Neuronal stem cell (in vitro differentiated cells): ENCODE measurements around the gene TUSC2.
A peak's percentile ranks its signal among the peaks of the same experiment; 100 is the strongest.

Experiments used
- DNase-seq: peaks from one replicate; pipeline ENCODE4 v3.0.0-alpha.2; 2013; ENCODE audit warnings: low spot score
- H2AFZ ChIP-seq: one replicate; pipeline ENCODE4 v1.6.1; 2013; ENCODE audit warnings: mild to moderate bottlenecking, low read length, inconsistent platforms
- H2AK5ac ChIP-seq: 2 replicates; pipeline ENCODE4 v1.6.1; 2013; ENCODE audit warnings: low read depth, mild to moderate bottlenecking, inconsistent platforms, low read length, moderate library complexity, mixed read lengths
- H2BK120ac ChIP-seq: 2 replicates; pipeline ENCODE4 v1.6.1; 2013; ENCODE audit warnings: low read depth, mild to moderate bottlenecking, inconsistent platforms, low read length, moderate library complexity, mixed read lengths
- H2BK12ac ChIP-seq: one replicate; pipeline ENCODE4 v1.6.1; 2013; ENCODE audit warnings: low read length, inconsistent platforms
- H2BK15ac ChIP-seq: 2 replicates; pipeline ENCODE4 v1.6.1; 2013; ENCODE audit warnings: mild to moderate bottlenecking, low read length, inconsistent platforms, mixed read lengths
- H2BK5ac ChIP-seq: one replicate; pipeline ENCODE4 v1.6.1; 2013; ENCODE audit warnings: inconsistent platforms, mild to moderate bottlenecking, low read length, moderate library complexity
- H3K14ac ChIP-seq: one replicate; pipeline ENCODE4 v1.6.1; 2013; ENCODE audit warnings: low read length, inconsistent platforms
- H3K18ac ChIP-seq: 2 replicates; pipeline ENCODE4 v1.6.1; 2013; ENCODE audit warnings: low read length, inconsistent platforms
- H3K23ac ChIP-seq: 2 replicates; pipeline ENCODE4 v1.6.1; 2013; ENCODE audit warnings: low read depth, mild to moderate bottlenecking, mixed read lengths, low read length, inconsistent platforms; ENCODE audit not compliant: poor library complexity
- H3K27ac ChIP-seq: replicated peaks from 3 replicates; pipeline ENCODE4 v1.5.1; 2013; ENCODE audit warnings: low read length, inconsistent platforms
- H3K27me3 ChIP-seq, 3 experiments: 2 replicates each; pipeline ENCODE4 v1.6.1; 2013; ENCODE audit warnings: low read length in 3 of 3, mild to moderate bottlenecking in 2 of 3, inconsistent platforms in 1 of 3, low read depth in 1 of 3, mixed read lengths in 1 of 3, moderate library complexity in 1 of 3; ENCODE audit not compliant: control insufficient read depth in 3 of 3, insufficient read depth in 3 of 3
- H3K36me3 ChIP-seq, 2 donors: replicated peaks in 1 of 2; 2 replicates each; pipeline ENCODE4 v1.6.1; 2013; ENCODE audit warnings: low read length in 2 of 2; ENCODE audit not compliant: control insufficient read depth in 2 of 2, insufficient read depth in 2 of 2
- H3K4ac ChIP-seq: 2 replicates; pipeline ENCODE4 v1.6.1; 2013; ENCODE audit warnings: inconsistent platforms, mild to moderate bottlenecking, low read length, moderate library complexity
- H3K4me1 ChIP-seq, 2 donors: 1 replicate in 1 of 2; 2 replicates in 1 of 2; pipeline ENCODE4 v1.6.1; 2013; ENCODE audit warnings: low read length in 2 of 2, low read depth in 1 of 2; ENCODE audit not compliant: control insufficient read depth in 2 of 2, insufficient read depth in 1 of 2
- H3K4me2 ChIP-seq: one replicate; pipeline ENCODE4 v1.6.1; 2013; ENCODE audit warnings: mild to moderate bottlenecking, low read length, inconsistent platforms; ENCODE audit not compliant: insufficient read depth, poor library complexity, severe bottlenecking
- H3K4me3 ChIP-seq, 2 donors: 2 replicates each; pipeline ENCODE4 v1.5.1; 2013; ENCODE audit warnings: low read length in 2 of 2, mild to moderate bottlenecking in 2 of 2, inconsistent platforms in 1 of 2, moderate library complexity in 1 of 2
- H3K79me1 ChIP-seq: one replicate; pipeline ENCODE4 v1.6.1; 2013; ENCODE audit warnings: low read depth, mild to moderate bottlenecking, inconsistent platforms, low read length, moderate library complexity
- H3K9ac ChIP-seq: one replicate; pipeline ENCODE4 v1.6.1; 2013; ENCODE audit warnings: mild to moderate bottlenecking, low read depth, low read length, inconsistent platforms; ENCODE audit not compliant: poor library complexity
- H3K9me3 ChIP-seq, 2 donors: replicated peaks in 1 of 2; 2 replicates each; pipeline versions ENCODE3 to v1.6.1; 2013; ENCODE audit warnings: low read length in 2 of 2, mild to moderate bottlenecking in 2 of 2, inconsistent platforms in 1 of 2, low read depth in 1 of 2, mixed read lengths in 1 of 2, moderate library complexity in 1 of 2; ENCODE audit not compliant: control insufficient read depth in 2 of 2, insufficient read depth in 1 of 2
- H4K8ac ChIP-seq: one replicate; pipeline ENCODE4 v1.6.1; 2013; ENCODE audit warnings: low read depth, mild to moderate bottlenecking, inconsistent platforms, low read length, moderate library complexity
- H4K91ac ChIP-seq: one replicate; pipeline ENCODE4 v1.6.1; 2013; ENCODE audit warnings: low read length, low read depth, mild to moderate bottlenecking, inconsistent platforms; ENCODE audit not compliant: poor library complexity
- WGBS, 2 donors: extraction: QIAGEN DNeasy Blood & Tissue Kit; methylation state at CpG; one replicate each; pipeline ENCODE4 v1.1.7; 2013; ENCODE audit warnings: missing lambda C conversion rate in 2 of 2, mixed read lengths in 1 of 2; ENCODE audit not compliant: insufficient read length in 2 of 2, insufficient replicate concordance in 1 of 2; ENCODE audit errors: extremely low coverage in 2 of 2; 5-methylcytosine and 5-hydroxymethylcytosine counted together

The TUSC2 gene

DNA sequence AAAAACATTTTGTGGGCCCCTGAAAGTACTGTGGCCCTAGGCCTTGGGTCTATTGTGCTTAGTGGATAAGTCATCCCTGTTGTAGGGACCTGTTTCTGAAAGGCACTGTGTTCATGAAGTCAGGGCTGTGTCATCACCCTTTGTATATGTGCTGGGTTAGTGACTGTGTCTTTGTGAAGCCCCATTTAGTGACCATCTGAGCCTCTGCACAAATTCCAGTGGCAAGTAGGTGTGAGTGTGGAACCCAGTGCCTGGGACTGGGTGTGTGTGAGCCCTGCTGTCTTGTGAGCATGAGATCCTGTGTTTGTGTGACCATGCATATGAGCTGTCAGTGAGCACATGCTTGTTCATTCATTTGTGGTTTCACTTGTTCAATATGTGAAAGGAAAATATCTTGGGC lies 23.4 kb downstream of the TUSC2 start:
- Histone ChIP-seq H2BK120ac (no peak overlapping the region), H3K14ac (no peak overlapping the region), H3K36me3 (peaks cover 2% of the 10 kb centered on the region in 2 donors), H4K91ac (no peak overlapping the region), H2BK12ac (no peak overlapping the region), H3K4me3 (no peak overlapping the region), H3K4me1 (peaks cover 8 to 12% of the 10 kb centered on the region in 2 donors), H3K18ac (no peak overlapping the region), H2BK5ac (no peak overlapping the region), H3K4ac (no peak overlapping the region), H2BK15ac (no peak overlapping the region), H4K8ac (no peak overlapping the region), H3K79me1 (no peaks in the 10 kb centered on the region), H3K23ac (no peak overlapping the region), H2AK5ac (no peak overlapping the region), H3K27me3 (no peaks in the 10 kb centered on the region), H3K9ac (no peak overlapping the region), H3K9me3 (peaks cover 0 to 7% of the 10 kb centered on the region in 2 donors), H3K27ac (no peak overlapping the region), H3K4me2 (no peak overlapping the region), H2AFZ (no peak overlapping the region)
- DNase-seq: no peak

DNA sequence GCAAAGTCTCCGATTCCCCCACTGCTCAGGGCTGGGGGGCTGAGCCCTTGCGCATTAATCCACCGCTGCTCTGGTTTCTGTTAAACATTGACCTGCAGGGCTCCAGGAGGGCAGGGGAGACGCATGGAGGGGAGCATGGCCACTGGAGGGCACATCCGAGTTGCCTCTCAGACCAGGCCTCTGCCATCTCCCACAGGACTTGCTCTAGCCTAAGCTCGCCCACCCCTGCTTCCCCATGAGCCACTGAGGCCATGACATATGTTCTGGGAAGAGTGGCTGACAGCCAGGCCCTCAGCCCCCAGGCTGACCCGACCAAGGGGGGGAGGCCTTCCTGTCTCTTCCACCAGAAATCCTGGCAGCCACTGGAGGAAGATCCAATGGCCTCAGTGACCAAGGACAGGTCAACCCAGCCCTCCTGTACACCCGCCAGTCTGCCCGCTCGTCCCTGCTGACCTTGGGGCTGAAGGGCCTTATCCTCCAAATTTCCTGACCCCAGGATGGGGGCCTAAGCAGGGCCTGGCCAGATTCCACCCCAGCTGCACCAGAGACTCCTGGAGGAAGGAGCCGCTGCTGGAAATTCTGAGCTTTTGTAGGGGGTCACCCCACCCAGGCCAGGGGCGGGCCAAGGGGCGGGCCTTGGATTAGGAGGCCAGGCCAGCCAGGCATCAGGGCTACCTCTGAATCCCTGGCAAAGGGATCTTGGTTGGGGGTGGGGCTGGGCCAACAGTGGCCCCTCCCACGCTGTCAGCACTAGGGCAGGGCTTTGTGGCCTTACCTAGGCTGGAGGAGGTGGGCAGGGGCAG lies 24.8 kb downstream of the TUSC2 start, which contains the start of gene HYAL1:
Gene HYAL1 (minus strand): TSS at position 562 of the 803 bp plus-strand sequence. CDS start 618 bp downstream, outside the sequence.
- Histone ChIP-seq H3K4me1 (peaks cover 12 to 14% of the 10 kb centered on the region in 2 donors), H2AK5ac (peak within 1 kb of the TSS; percentile 96), H3K9ac (peak within 1 kb of the TSS; percentile 78), H3K4me3 (no peak within 1 kb of the TSS), H2BK120ac (no peak within 1 kb of the TSS), H3K14ac (peak within 1 kb of the TSS; percentile 84), H3K4ac (peak within 1 kb of the TSS; percentile 72), H4K8ac (peak within 1 kb of the TSS; percentile 45), H3K79me1 (no peaks in the 10 kb centered on the region), H2BK12ac (peak within 1 kb of the TSS; percentile 14), H2BK15ac (peak within 1 kb of the TSS; percentile 69), H3K4me2 (no peak within 1 kb of the TSS), H2AFZ (no peak within 1 kb of the TSS), H3K18ac (peak within 1 kb of the TSS; percentile 79), H3K36me3 (no peaks in the 10 kb centered on the region), H4K91ac (no peak within 1 kb of the TSS), H3K27me3 (no peaks in the 10 kb centered on the region), H3K9me3 (no peaks in the 10 kb centered on the region), H3K27ac (peak within 1 kb of the TSS; percentile 50), H2BK5ac (peak within 1 kb of the TSS; percentile 88), H3K23ac (peak within 1 kb of the TSS; percentile 60)
- DNase-seq: no peak
- no CpG with 5 or more reads among the region's 14 CpGs for WGBS, 2 donors

DNA sequence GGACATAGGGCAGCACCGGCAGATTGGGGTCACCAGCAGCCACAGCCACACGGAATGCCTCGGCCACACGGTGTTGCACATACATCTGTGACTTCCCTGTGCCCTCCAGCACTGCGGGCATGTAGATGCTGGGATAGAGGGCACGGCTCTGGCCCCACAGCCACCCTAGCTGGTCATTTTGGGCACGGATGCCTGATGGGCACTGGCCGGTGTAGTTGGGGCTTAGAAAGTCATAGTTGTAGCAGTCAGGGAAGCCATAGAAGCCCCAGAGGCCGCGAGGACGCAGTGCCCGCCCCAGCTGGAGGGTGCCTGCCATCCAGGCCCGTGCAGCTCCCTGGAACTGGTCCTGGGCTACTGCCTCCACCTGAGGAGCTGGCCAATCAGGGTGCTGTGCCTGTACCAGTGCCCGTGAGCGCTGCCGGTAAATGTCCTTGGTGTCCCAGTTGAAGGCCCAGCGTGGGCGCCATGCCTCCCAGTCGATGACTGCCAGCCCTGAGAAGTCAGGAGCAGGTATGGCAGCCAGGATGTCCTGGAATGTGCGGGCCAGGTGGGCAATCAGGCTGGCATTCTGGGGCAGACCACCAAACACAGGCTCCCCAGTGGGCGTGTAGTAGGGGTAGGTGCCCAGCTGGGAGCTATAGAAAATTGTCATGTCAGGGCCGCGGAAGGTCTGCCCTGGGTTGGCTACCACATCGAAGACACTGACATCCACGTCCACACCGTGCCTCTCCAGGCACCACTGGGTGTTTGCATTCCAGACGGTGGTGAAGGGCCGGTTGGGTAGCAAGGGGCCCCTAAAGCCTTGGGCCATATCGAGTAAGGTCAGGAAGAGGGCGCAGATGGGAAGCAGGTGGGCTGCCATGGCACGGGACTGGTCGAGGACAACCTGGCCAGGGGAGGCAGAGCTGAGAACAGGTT lies 25.7 kb downstream of the TUSC2 start:
- H3K4me2 ChIP-seq: no peak overlapping the region
- peak overlapping the region; percentile 70 for H3K18ac ChIP-seq
- H4K91ac ChIP-seq: no peak overlapping the region
- H3K9ac ChIP-seq: peak overlapping the region; percentile 78
- H2AFZ ChIP-seq: no peak overlapping the region
- peak overlapping the region; percentile 84 for H3K14ac ChIP-seq
- H3K27me3 ChIP-seq: no peaks in the 10 kb centered on the region
- WGBS, 2 donors: no CpG with 5 or more reads among the region's 32 CpGs
- no peak overlapping the region for H2BK120ac ChIP-seq
- peak overlapping the region; percentile 72 for H3K4ac ChIP-seq
- no peak overlapping the region for H3K27ac ChIP-seq
- no peaks in the 10 kb centered on the region for H3K9me3 ChIP-seq
- peak overlapping the region; percentile 88 for H2BK5ac ChIP-seq
- DNase-seq: no peak
- peak overlapping the region; percentile 69 for H2BK15ac ChIP-seq
- peaks cover 12 to 14% of the 10 kb centered on the region in 2 donors for H3K4me1 ChIP-seq
- no peak overlapping the region for H2BK12ac ChIP-seq
- peak overlapping the region; percentile 96 for H2AK5ac ChIP-seq
- peak overlapping the region; percentile 45 for H4K8ac ChIP-seq
- no peaks in the 10 kb centered on the region for H3K79me1 ChIP-seq
- H3K23ac ChIP-seq: no peak overlapping the region
- H3K36me3 ChIP-seq: no peaks in the 10 kb centered on the region
- peak overlapping the region in 1 of 2 donors; percentile 11 for H3K4me3 ChIP-seq
